ENCODE results near the gene SDF2. TPM values are rescaled to one million over a fixed set of nuclear protein-coding genes. Genes with fewer than 3 reads are reported as not detected.

The SDF2 gene
- total and polyA plus RNA-seq, 2 donors (not counting 1 experiment from before 2014, with no cell fraction given): 58.5 to 65.2 TPM

GRCh38 chr17:28705074-28705659 is 43.5 kb upstream of the SDF2 start:
- Histone ChIP-seq H3K9me3 (ENCODE audit: control insufficient read depth, insufficient read depth, low read depth, low read length) (no peaks in the 10 kb centered on the region), H3K36me3 (ENCODE audit: control insufficient read depth, insufficient read depth, low read length) (peaks cover 31% of the 10 kb centered on the region), H3K4me3 (replicated peaks in 1 of 4; ENCODE audit: control extremely low read depth in 1 of 4, insufficient read depth in 1 of 4, low read depth in 3 of 4, low read length in 4 of 4) (no peak overlapping the region), H3K9ac (ENCODE audit: insufficient read depth, low read length) (no peak overlapping the region), H4K20me1 (ENCODE audit: control insufficient read depth, extremely low read depth, insufficient read depth, low read length) (no peaks in the 10 kb centered on the region), H3K79me2 (ENCODE audit: control insufficient read depth, insufficient read depth, low read length) (no peaks in the 10 kb centered on the region), H3K4me2 (ENCODE audit: extremely low read depth, insufficient read depth, low read length) (no peak overlapping the region), H3K27me3 (ENCODE audit: control insufficient read depth, insufficient read depth, low read length) (no peaks in the 10 kb centered on the region), H3K4me1 (ENCODE audit: control insufficient read depth, extremely low read depth, insufficient read depth, low read length) (no peaks in the 10 kb centered on the region), H3K27ac (ENCODE audit: insufficient read depth, low read length) (no peak overlapping the region), H2AFZ (ENCODE audit: low read length) (no peak overlapping the region)
- DNase-seq (ENCODE audit: low read depth in 2 of 2): no peak
- no peak for TF ChIP-seq EZH2 (IDR thresholded peaks at IDR 0.05; ENCODE audit: low read length, missing control alignments)
- TF ChIP-seq, protein P1, sequence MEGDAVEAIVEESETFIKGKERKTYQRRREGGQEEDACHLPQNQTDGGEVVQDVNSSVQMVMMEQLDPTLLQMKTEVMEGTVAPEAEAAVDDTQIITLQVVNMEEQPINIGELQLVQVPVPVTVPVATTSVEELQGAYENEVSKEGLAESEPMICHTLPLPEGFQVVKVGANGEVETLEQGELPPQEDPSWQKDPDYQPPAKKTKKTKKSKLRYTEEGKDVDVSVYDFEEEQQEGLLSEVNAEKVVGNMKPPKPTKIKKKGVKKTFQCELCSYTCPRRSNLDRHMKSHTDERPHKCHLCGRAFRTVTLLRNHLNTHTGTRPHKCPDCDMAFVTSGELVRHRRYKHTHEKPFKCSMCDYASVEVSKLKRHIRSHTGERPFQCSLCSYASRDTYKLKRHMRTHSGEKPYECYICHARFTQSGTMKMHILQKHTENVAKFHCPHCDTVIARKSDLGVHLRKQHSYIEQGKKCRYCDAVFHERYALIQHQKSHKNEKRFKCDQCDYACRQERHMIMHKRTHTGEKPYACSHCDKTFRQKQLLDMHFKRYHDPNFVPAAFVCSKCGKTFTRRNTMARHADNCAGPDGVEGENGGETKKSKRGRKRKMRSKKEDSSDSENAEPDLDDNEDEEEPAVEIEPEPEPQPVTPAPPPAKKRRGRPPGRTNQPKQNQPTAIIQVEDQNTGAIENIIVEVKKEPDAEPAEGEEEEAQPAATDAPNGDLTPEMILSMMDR (conservative IDR thresholded peaks at IDR 0.05 in 1 of 2, IDR thresholded peaks at IDR 0.05 in 1 of 2; ENCODE audit: low read depth in 1 of 2, low read length in 2 of 2): no peak

DNA sequence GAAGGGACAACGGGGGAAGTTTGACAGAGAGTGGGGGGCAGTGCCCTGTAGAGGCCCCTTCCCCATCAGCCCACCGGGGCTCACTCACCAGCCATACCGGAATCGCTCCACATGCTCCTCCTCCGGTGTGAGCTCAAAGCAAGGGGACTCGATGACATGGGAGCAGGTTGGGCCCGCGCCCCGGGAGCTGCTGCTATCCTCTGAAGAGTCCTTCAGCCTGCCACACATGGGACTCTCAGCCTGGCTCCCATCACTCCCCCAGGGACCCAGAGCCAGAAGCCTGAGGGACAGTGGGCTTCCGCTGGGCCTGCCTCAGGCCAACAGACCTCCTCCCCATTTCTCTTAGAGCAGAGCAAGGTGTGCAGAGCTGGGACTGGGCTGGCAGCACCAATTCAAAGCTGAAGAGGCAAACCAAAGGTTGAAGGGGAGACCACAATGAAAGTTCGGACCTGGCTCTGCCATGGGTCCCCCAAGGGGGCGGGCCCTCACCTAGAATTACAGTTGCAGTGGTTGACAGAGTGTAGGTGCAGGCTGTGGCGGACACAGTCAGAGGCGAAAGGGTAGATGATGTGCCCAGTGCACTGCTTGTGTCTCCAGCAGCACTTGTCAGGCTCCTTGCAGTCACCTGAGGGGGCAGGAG is 42.6 kb upstream of the SDF2 start:
- H3K4me3 ChIP-seq (replicated peaks in 1 of 4; ENCODE audit: control extremely low read depth in 1 of 4, insufficient read depth in 1 of 4, low read depth in 3 of 4, low read length in 4 of 4): no peak overlapping the region
- no peak for DNase-seq (ENCODE audit: low read depth in 2 of 2)
- H3K9me3 ChIP-seq (ENCODE audit: control insufficient read depth, insufficient read depth, low read depth, low read length): no peaks in the 10 kb centered on the region
- no peak overlapping the region for H3K9ac ChIP-seq (ENCODE audit: insufficient read depth, low read length)
- no peak overlapping the region for H2AFZ ChIP-seq (ENCODE audit: low read length)
- H3K4me2 ChIP-seq (ENCODE audit: extremely low read depth, insufficient read depth, low read length): no peak overlapping the region
- no peak overlapping the region for H3K27ac ChIP-seq (ENCODE audit: insufficient read depth, low read length)
- no peaks in the 10 kb centered on the region for H3K79me2 ChIP-seq (ENCODE audit: control insufficient read depth, insufficient read depth, low read length)
- H3K27me3 ChIP-seq (ENCODE audit: control insufficient read depth, insufficient read depth, low read length): no peaks in the 10 kb centered on the region
- H3K36me3 ChIP-seq (ENCODE audit: control insufficient read depth, insufficient read depth, low read length): peaks cover 38% of the 10 kb centered on the region
- TF ChIP-seq, protein P1 (conservative IDR thresholded peaks at IDR 0.05 in 1 of 2, IDR thresholded peaks at IDR 0.05 in 1 of 2; ENCODE audit: low read depth in 1 of 2, low read length in 2 of 2): no peak
- no peak for TF ChIP-seq EZH2 (IDR thresholded peaks at IDR 0.05; ENCODE audit: low read length, missing control alignments)
- no peaks in the 10 kb centered on the region for H3K4me1 ChIP-seq (ENCODE audit: control insufficient read depth, extremely low read depth, insufficient read depth, low read length)
- H4K20me1 ChIP-seq (ENCODE audit: control insufficient read depth, extremely low read depth, insufficient read depth, low read length): no peaks in the 10 kb centered on the region

- Histone ChIP-seq H3K4me1 (ENCODE audit: control insufficient read depth, extremely low read depth, insufficient read depth, low read length) (no peaks in the 10 kb centered on the region), H3K27me3 (ENCODE audit: control insufficient read depth, insufficient read depth, low read length) (no peaks in the 10 kb centered on the region), H2AFZ (ENCODE audit: low read length) (no peak overlapping the region), H3K9me3 (ENCODE audit: control insufficient read depth, insufficient read depth, low read depth, low read length) (no peaks in the 10 kb centered on the region), H3K79me2 (ENCODE audit: control insufficient read depth, insufficient read depth, low read length) (no peaks in the 10 kb centered on the region), H3K4me2 (ENCODE audit: extremely low read depth, insufficient read depth, low read length) (no peak overlapping the region), H3K36me3 (ENCODE audit: control insufficient read depth, insufficient read depth, low read length) (peaks cover 42% of the 10 kb centered on the region), H4K20me1 (ENCODE audit: control insufficient read depth, extremely low read depth, insufficient read depth, low read length) (no peaks in the 10 kb centered on the region), H3K27ac (ENCODE audit: insufficient read depth, low read length) (no peak overlapping the region), H3K4me3 (replicated peaks in 1 of 4; ENCODE audit: control extremely low read depth in 1 of 4, insufficient read depth in 1 of 4, low read depth in 3 of 4, low read length in 4 of 4) (no peak overlapping the region), H3K9ac (ENCODE audit: insufficient read depth, low read length) (no peak overlapping the region)
- no peak for DNase-seq (ENCODE audit: low read depth in 2 of 2)
- TF ChIP-seq, protein P1 (conservative IDR thresholded peaks at IDR 0.05 in 1 of 2, IDR thresholded peaks at IDR 0.05 in 1 of 2; ENCODE audit: low read depth in 1 of 2, low read length in 2 of 2): no peak
- no peak for TF ChIP-seq EZH2 (IDR thresholded peaks at IDR 0.05; ENCODE audit: low read length, missing control alignments)
Measured at GRCh38 chr17:28703552-28704218, 42.0 kb upstream of the SDF2 start.

All from fibroblast of lung (primary cell).